NCI-H128 (cell line): ENCODE measurements around the gene TFAP2E.

Experiments used
- DNase-seq: peaks from one replicate; lab custom pipeline; 2025; ENCODE audit not compliant: unreplicated experiment; lab: John Stamatoyannopoulos, UW

TFAP2E gene

DNA sequence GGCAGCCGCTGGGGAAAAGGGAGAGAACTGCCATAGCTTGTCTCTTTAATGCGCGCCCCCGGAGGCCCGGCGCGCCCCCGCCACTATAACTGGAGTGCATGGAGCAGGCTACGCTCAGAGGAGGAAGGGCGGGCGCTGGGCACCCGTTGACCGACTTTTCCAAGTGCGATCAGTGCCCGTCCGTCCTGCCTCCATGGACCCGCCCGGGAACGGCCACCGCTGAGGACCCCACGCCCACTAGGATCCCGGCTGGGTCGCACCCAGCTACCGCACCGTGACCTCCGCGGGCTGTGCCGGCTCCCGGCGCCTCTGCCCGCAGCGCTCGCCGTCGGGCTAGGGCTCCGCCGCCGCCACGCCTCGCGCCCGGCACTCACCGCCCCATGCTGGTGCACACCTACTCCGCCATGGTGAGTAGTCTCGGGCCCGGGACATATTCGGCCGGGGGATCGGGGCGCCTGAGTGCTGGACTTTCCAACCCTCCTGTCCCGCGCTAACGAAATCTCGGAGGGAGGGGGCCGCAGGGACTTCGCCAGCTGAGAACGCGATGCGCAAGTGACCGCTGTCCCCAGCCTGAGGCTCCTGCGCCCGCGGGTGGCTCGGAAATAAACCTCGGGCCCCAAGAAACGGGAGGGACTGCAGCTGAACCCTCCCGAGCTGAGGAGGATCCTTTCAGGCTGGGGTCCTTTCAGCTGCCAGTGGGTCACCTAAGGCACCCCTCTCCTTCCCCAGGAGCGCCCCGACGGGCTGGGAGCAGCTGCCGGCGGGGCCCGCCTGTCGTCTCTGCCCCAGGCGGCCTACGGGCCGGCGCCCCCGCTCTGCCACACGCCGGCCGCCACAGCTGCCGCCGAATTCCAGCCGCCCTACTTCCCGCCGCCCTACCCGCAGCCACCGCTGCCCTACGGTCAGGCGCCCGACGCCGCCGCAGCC lies at the start of gene TFAP2E:
Gene TFAP2E (plus strand): TSS at position 117 of the 927 bp plus-strand sequence. CDS start 264 bp downstream, at position 381.
- DNase-seq: no peak

DNA sequence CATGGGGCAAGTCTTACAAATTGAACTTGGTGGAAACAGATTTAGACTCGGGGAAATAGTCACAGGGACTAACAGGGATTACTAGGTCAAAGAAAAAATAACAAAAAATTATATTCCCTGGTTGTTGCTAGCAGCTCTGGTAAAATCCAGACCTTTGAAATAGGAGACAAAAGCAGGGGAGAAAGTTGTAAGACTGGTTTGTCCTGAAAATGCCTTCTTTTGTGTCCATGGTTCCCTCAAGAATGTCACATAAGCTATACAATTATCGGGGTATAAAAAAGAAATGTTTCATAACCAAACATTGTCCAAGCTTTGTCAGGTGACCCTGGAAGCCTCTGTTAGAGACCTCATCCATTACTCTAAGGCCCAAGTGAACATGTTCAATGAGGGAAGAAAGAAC lies 49.0 kb upstream of the TFAP2E start:
- DNase-seq: no peak

DNA sequence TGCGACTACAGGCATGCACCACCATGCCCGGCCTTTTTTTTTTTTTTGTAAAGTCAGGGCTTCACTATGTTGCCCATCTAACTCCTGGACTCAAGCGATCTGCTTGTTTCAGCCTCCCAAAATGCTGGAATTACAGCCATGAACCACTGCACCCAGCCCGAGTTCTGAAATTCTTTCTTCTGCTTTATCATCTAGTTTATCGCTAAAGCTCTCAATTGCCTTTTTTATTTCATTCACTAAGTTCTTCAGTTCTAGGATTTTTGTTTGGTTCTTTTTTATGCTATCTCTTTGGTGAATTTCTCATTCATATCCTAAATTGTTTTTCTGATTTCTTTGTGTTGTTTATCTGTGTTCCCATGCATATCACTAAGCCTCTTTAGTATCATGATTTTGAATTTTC lies 42.9 kb upstream of the TFAP2E start:
- no peak for DNase-seq

- DNase-seq: no peak
Observed at GRCh38 chr1:35530946-35531345, 42.2 kb upstream of the TFAP2E start.

DNA sequence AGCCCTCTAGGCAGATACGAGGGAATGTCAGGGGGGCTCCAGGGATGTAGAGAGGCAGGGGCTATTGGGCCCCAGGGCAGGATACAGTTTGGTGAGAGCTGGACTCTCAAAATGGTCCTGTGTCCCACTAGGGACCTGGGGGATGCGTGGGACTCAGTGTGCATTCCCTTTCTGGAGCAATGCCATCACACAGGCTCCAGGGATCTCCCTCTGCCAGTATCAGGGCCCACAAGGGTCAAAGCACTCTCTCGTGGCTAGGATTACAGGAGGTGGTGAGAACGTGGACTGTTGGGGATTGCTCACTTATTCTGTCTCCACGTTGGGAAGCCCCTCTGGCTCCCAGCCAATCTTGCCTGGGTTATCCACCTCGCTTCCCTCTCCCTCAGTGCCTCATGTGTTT lies 41.7 kb upstream of the TFAP2E start:
- no peak for DNase-seq

- DNase-seq: no peak
Observed at GRCh38 chr1:35532497-35533223, 40.5 kb upstream of the TFAP2E start.

DNA sequence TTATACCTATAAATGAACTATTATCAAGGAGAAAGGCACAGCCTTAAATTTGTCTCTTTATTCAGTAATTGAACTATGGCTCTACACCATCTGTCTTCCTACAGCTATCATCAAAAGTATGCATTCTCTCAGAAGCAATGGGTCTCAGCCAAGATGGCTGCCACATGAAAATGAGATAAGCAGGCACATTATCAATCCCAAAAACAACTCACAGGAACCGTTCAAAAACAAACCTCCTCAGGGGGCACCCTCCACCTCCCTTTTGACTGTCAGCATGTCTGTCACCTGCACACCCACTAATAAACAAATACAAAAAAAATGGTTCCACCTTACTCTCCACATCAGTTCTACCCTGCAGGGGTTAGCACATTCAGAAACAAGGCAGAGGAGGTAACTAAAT lies 39.5 kb upstream of the TFAP2E start:
- no peak for DNase-seq

GRCh38 chr1:35535243-35535642 lies 37.9 kb upstream of the TFAP2E start:
- no peak for DNase-seq

DNA sequence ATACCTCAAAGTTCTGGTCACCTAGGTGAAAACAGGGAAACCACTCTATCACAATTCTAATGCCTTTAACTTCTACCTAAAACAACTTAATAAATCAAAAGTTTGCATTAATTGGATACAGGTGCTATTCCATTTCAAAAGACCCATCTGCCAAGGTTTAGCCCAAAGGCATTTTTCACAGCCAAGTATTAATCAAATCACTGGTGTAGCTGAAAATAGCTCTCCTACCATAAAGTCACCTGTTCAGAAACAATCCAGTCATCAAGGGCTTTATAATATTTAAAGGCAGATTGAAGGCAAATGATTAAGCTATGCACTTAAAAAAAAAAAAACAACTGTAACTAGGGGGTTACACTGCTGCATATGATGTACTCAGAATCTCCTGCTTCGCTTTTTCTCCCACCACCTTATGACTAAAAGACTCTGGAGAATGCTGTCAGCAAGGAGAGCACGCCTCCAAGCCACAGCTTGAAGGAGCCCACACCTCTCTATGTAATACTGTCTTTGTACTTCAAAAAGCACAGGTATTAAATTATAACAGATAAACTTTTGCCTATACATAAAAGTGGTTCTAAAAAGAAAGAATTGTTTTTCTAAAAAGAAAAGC lies 36.5 kb upstream of the TFAP2E start:
- DNase-seq: no peak

DNA sequence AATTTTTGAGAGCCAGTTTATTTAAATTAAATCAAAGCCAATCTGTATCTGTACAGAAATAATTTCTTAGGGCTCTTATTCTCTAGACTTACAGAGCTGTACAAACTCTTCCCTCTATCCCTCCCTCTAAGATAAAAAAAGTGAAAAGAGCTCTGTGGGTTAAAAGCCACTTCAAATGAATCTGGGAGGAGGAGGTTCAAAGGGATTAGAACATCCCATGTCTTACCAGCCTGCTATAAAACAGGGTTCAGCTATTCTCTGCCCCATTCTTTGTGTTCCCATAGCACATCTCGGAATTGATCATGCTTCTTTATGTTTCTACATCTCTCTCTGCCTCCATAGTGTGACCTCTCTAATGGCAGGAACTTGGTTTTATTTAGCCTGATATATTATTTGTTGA lies 35.3 kb upstream of the TFAP2E start:
- no peak for DNase-seq

GRCh38 chr1:35539073-35539823 lies 33.9 kb upstream of the TFAP2E start:
- no peak for DNase-seq

- DNase-seq: no peak
Observed at GRCh38 chr1:35539824-35540261, 33.3 kb upstream of the TFAP2E start.

DNA sequence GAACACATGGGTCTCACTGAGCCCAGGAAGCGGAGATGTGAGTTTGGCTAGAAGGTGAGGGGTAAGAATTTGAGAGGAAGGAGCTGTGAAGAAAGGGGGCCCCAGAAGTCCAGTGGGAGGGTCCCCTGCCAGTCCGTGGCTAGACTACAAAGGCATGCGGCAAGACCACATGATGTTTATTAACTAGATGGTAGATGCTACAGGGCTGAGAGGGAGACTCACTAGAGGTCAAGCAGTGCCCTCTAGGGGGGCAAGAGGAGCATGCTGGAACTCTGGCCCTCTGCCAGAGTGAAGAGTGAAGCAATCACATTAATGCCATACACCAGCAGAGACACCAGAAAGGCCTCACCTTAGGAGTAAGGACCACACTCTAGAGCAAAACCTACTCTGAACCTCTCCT lies 28.1 kb upstream of the TFAP2E start:
- DNase-seq: no peak

DNA sequence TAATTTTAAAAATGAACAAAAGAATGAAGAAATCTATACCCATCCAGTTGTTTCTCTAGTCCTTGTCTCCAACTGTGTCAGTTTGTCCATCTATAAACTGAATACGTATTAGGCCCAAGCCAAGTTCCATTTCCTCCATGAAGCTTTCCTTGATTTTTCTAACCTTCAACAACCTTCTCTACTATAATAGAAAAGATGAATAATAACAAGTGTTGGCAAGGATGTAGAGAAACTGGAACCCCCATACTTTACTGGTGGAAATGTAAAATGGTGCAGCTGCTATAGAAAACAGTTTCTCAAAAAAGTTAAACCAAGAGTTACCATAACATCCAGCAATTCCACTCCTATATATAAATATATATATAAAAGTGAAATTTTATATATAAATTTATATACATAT lies 26.5 kb upstream of the TFAP2E start:
- DNase-seq: no peak

- DNase-seq: no peak
Observed at GRCh38 chr1:35553851-35554250, 19.3 kb upstream of the TFAP2E start.

DNA sequence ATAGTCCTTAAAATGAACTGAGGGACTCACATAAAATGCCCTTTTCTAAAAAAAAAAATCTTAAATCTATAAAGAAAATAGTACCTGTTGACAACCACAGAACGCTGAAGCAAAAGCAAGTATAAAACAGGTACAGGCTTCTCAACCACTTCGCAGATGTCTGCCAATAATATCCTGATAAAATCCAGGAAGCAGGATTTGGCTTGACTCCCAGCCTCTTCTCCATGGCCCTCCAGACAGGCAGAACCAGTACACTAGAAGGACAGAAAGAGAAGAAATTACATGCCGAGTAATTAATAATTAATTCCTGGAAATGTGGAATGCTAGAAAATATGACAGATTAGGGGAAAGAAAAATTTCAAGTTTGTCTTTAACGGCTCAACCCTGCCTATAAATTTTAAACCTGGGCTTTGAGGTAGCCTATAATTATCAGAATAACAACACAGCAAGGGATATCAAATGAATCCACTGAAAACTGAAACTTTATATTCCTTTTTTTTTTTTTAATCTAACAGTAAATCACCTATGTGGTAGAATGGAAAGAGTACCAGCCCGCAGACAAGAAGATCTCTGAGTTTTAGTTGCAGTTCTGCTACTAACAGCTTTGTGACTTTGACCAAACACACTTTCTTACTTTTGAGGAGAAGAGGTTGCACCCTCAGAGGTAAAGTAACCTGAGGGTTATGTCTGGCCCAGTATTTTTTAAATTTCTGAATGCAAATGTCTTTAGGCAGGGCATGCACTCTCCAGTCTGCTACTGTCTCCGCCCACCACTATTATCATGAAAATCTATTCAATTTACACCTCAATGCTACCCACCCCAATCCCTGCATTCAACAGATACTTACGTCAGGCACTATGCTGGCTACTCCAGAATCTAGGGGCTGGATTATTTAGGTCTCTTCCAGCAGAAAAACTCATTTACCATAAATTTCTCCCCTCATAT lies 18.6 kb upstream of the TFAP2E start:
- DNase-seq: no peak

DNA sequence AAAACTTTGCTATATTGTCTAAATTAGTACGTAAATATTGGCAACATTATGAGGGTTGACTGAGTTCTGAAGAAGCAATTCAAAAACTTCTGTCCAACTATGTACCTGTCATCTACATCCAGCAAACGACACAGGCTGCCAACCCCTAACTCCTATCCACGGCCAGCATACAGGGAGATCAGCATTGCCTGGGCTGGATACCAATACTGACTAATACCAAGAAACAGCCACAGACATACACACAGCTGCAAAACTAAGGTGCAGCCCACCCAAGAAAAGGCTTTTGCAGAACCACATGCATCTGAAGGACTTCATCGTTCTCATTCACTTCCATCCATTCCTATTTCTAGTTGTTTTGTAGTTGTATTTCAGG lies 17.9 kb upstream of the TFAP2E start:
- no peak for DNase-seq

GRCh38 chr1:35555601-35556477 lies 17.3 kb upstream of the TFAP2E start:
- peak; percentile 78 for DNase-seq

- no peak for DNase-seq
Observed at GRCh38 chr1:35556484-35557117, 16.5 kb upstream of the TFAP2E start.
